Measurements from ENCODE around the gene PLEKHA8.

GRCh38 chr7:30087371-30087770, 59.2 kb downstream of the PLEKHA8 start:
- TF ChIP-seq CTCF (conservative IDR thresholded peaks at IDR 0.05; ENCODE audit: low read length) (no peak), EZH2phosphoT487 (IDR thresholded peaks at IDR 0.05; ENCODE audit: borderline replicate concordance) (no peak)

Measured in Loucy (cell line).